Immature natural killer cell (primary cell): ENCODE measurements around the gene PTPN7. TPM values are rescaled to one million over a fixed set of nuclear protein-coding genes. Genes with fewer than 3 reads are reported as not detected.

Source experiments
- DNase-seq, 3 donors: peaks; one replicate each; pipeline ENCODE4 v3.0.0; 2022; ENCODE audit warnings: mixed read lengths in 1 of 3
- H3K27ac Mint-ChIP-seq, 6 donors: one replicate each; pipeline ENCODE4 v1.8.0; 2020; ENCODE audit warnings: mixed read lengths in 6 of 6, mild to moderate bottlenecking in 5 of 6, inconsistent platforms in 4 of 6, moderate library complexity in 3 of 6
- H3K27me3 Mint-ChIP-seq, 3 donors: one replicate each; pipeline ENCODE4 v1.8.0; 2020 to 2021; ENCODE audit warnings: low read depth in 3 of 3, mild to moderate bottlenecking in 3 of 3, mixed read lengths in 3 of 3, moderate library complexity in 3 of 3, inconsistent platforms in 1 of 3
- H3K36me3 Mint-ChIP-seq, 3 donors: one replicate each; pipeline ENCODE4 v1.8.0; 2020; ENCODE audit warnings: mixed read lengths in 3 of 3, inconsistent platforms in 2 of 3, mild to moderate bottlenecking in 2 of 3
- H3K4me1 Mint-ChIP-seq, 2 donors: one replicate each; pipeline ENCODE4 v1.8.0; 2020; ENCODE audit warnings: inconsistent platforms in 2 of 2, mild to moderate bottlenecking in 2 of 2, mixed read lengths in 2 of 2, moderate library complexity in 1 of 2
- H3K4me3 Mint-ChIP-seq, 5 donors: one replicate each; pipeline ENCODE4 v1.8.0; 2020; ENCODE audit warnings: mild to moderate bottlenecking in 5 of 5, mixed read lengths in 5 of 5, inconsistent platforms in 3 of 5, moderate library complexity in 3 of 5
- H3K9me3 Mint-ChIP-seq, 6 donors: one replicate each; pipeline ENCODE4 v1.8.0; 2020; ENCODE audit warnings: mild to moderate bottlenecking in 6 of 6, mixed read lengths in 6 of 6, inconsistent platforms in 4 of 6, moderate library complexity in 3 of 6
- polyA plus RNA-seq, 3 donors: library from polyadenylated mRNA; unstranded; fragments of 300-500 nt; fragmentation: Illumina TruSeq; gene quantifications; one replicate each; pipeline ENCODE4 v1.2.3, GENCODE V29; 2021

Gene PTPN7
- 100 to 1,000 TPM in 1 of 3 donors, 10 to 100 TPM in 2; 55.4 to 126 (median 58.4) TPM for polyA plus RNA-seq

DNA sequence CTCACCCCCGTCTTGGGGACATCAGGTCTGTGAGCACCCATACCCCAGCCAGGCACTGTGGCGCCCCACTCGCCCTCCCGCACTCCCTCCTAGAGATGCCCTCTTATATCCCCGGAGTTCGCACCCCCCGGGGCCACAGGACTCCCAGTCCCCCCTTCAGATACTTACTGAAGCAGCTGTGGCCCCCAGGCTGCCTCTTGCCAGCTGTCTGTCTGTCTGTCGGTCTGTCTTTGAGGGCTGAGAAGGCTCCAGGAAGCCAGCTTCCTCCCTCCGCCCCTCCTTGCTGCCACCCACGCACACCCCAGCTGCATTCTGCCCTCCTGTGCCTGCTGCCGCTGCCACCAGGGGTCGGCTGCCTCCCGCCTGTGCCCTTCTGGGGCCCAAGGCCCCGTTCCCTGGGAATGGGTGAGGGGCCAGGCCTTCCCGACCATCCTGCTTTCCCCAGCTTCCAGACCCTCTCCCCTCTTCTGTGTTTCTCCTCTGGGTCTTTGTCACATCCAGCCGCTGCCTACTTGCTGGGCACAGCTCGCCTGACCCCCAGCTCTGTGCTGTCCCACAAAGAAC, at the start of gene PTPN7:
PTPN7 (minus strand) TSS at position 226 of the 564 bp plus-strand sequence. CDS start 1,200 bp downstream, outside the sequence.
- Mint-ChIP-seq H3K9me3 (peaks cover 0 to 1% (median 0%) of the 10 kb centered on the region in 6 donors), H3K27ac (peak within 1 kb of the TSS; percentile 93 to 100 (median 100)), H3K4me3 (peak within 1 kb of the TSS; percentile 96 to 98 (median 98)), H3K36me3 (peaks cover 6 to 11% (median 8%) of the 10 kb centered on the region in 3 donors), H3K4me1 (peaks cover 88% of the 10 kb centered on the region in 2 donors), H3K27me3 (peaks cover 7 to 18% (median 10%) of the 10 kb centered on the region in 3 donors)
- DNase-seq: peak; percentile 73 to 79 (median 79)

DNA sequence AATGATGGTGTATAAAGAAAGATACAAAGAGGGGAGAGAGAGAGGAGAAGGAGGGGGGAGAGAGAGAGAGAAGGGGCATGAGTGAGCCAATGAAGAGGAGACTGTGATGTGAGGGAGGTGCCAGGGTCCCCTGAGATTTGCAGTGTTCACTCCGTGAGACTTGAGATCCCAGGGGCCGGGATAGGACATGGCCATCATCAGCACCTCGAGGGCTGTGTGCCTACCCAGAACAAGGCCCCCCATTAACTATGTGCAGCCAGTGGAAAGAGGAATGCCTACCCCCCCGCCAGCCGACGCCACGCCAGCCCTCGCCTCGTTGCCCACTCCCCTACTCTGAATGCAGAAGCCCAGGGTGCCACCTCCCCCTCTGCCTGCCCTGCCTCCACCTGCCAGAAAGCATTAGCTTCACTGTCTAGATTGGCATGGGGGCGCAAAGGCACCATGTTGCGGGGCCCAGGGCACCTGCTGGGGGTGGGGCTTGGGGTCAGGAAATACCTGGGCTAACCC, 48.0 kb upstream of the PTPN7 start:
- DNase-seq: no peak

GRCh38 chr1:202207292-202207691, 46.9 kb upstream of the PTPN7 start:
- Mint-ChIP-seq H3K27ac (peak overlapping the region in 1 of 6 donors; percentile 7), H3K9me3 (no peaks in the 10 kb centered on the region), H3K36me3 (peaks cover 0 to 12% (median 3%) of the 10 kb centered on the region in 3 donors), H3K4me3 (no peak overlapping the region), H3K4me1 (peaks cover 0 to 23% of the 10 kb centered on the region in 2 donors), H3K27me3 (peaks cover 0 to 6% (median 2%) of the 10 kb centered on the region in 3 donors)
- DNase-seq: no peak

More for the DNA sequence above, 48.0 kb upstream of the PTPN7 start:
- Mint-ChIP-seq H3K27me3 (peaks cover 0 to 3% (median 2%) of the 10 kb centered on the region in 3 donors), H3K9me3 (no peaks in the 10 kb centered on the region), H3K4me1 (peaks cover 5 to 34% of the 10 kb centered on the region in 2 donors), H3K36me3 (peaks cover 0 to 12% (median 3%) of the 10 kb centered on the region in 3 donors), H3K27ac (no peak overlapping the region), H3K4me3 (no peak overlapping the region)

GRCh38 chr1:202205523-202206190, 45.3 kb upstream of the PTPN7 start:
- no peaks in the 10 kb centered on the region for H3K9me3 Mint-ChIP-seq
- H3K27ac Mint-ChIP-seq: no peak overlapping the region
- H3K4me1 Mint-ChIP-seq: peaks cover 0 to 16% of the 10 kb centered on the region in 2 donors

GRCh38 chr1:202204065-202204464, 43.7 kb upstream of the PTPN7 start:
- DNase-seq: no peak
- no peak overlapping the region for H3K4me3 Mint-ChIP-seq
- H3K9me3 Mint-ChIP-seq: no peaks in the 10 kb centered on the region
- H3K27ac Mint-ChIP-seq: no peak overlapping the region
- H3K4me1 Mint-ChIP-seq: peaks cover 0 to 9% of the 10 kb centered on the region in 2 donors
- no peaks in the 10 kb centered on the region for H3K36me3 Mint-ChIP-seq
- H3K27me3 Mint-ChIP-seq: peaks cover 2 to 14% (median 2%) of the 10 kb centered on the region in 3 donors

More at GRCh38 chr1:202205523-202206190, 45.3 kb upstream of the PTPN7 start:
- DNase-seq: no peak
- H3K27me3 Mint-ChIP-seq: peaks cover 2 to 14% (median 2%) of the 10 kb centered on the region in 3 donors
- H3K4me3 Mint-ChIP-seq: no peak overlapping the region
- H3K36me3 Mint-ChIP-seq: peaks cover 0 to 1% (median 0%) of the 10 kb centered on the region in 3 donors

DNA sequence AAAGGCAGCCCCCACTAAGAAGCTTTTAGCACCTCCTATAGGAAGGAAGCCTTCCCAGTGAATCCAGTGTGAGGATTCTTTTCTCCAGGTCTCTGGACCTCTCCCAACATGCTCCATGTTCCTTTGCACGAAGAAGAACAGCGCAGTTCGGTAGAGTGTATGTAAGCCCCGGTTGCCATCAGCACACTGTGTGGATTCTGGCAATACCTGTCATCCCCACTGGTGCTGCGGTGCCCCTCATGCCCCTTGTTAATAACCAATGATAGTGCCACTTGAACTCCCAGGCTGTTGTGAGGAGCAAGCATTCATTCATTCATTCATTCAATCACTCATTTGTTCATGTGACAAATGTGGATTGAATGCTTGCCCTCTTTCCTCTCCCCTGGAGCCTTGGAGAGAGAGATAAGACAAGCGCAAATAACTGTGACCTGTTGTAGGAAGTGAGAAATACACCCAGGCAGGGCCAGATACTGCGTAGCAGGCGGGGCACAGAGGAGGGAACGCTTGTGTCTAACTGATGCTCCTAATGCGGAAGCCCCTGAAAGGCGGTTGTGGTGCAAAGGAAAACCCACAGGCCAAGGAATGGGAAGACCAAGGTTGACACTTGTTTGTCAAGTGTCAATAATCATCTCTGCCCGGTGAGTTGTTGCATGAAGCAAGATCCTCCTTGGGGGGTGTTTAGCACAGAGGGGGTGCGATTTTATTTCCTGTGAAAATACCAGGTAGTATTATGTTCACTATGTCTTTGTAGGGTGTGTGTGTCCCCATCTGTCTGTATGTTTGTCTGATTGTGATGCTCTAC, 43.0 kb upstream of the PTPN7 start:
- Mint-ChIP-seq H3K27ac (no peak overlapping the region), H3K4me1 (peaks cover 0 to 14% of the 10 kb centered on the region in 2 donors), H3K27me3 (peaks cover 2 to 14% (median 3%) of the 10 kb centered on the region in 3 donors), H3K4me3 (no peak overlapping the region), H3K9me3 (no peaks in the 10 kb centered on the region), H3K36me3 (no peaks in the 10 kb centered on the region)
- peak; percentile 57 to 66 (median 62) for DNase-seq

DNA sequence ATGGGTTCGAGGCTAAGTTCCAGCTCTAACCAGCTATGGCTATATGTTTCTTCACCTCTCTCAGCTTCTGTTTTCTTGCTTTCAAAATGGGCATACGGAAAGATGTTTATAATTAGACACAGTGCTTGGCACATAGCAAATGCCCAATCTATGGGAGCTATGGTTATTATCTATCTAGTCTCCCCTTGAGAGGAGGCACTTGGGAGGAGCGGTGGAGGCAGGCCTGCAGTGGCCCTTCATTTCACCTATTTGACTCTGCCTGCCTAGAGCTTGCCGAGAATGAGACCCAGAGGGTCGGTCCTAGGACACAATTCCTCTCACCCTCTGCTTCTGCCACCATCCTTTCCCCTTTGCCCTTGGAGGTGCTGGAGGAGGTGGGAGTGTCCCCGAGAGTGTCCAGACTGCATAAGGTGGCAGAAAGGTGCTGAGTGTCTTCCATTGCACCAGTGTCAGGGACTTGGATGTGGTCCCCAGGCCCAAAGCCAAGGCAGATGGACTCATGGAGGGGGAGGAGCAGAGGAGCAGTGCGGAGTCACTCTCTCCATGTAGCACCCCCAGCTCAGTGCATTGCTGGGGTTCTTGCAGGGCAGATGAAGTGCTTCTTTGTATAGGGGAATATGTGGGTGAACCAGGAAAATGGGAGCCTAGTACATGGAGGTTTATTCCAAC, 42.2 kb upstream of the PTPN7 start:
- Mint-ChIP-seq H3K27me3 (peaks cover 4 to 19% (median 9%) of the 10 kb centered on the region in 3 donors), H3K27ac (peak overlapping the region in 4 of 6 donors; percentile 90 to 100 (median 96)), H3K4me3 (peak overlapping the region in 3 of 5 donors; percentile 75 to 90 (median 76)), H3K9me3 (no peaks in the 10 kb centered on the region), H3K36me3 (no peaks in the 10 kb centered on the region), H3K4me1 (peaks cover 0 to 18% of the 10 kb centered on the region in 2 donors)
- no peak for DNase-seq

DNA sequence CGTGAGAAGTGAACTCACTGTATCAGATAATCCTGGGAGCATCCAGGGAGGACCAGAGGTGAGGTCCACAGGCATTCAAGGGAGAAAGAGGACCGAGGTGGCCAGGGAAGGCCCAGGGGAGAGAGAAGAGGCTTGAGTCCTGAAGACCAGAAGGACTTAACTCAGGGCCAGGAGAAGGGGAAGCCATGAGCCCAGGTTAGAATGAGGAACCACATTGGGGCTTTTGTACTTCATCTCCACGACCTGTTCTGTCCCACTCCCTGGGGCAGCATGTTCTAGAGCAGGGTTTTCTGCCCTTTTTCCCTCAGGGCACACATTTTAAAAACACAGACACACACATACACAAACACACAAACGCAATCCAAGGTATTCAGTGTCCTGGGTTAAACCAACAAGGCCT, 41.6 kb upstream of the PTPN7 start:
- H3K4me3 Mint-ChIP-seq: peak overlapping the region; percentile 64 to 90 (median 75)
- H3K9me3 Mint-ChIP-seq: peaks cover 0 to 1% (median 0%) of the 10 kb centered on the region in 6 donors
- peaks cover 0 to 23% of the 10 kb centered on the region in 2 donors for H3K4me1 Mint-ChIP-seq
- peak overlapping the region in 4 of 6 donors; percentile 90 to 100 (median 96) for H3K27ac Mint-ChIP-seq
- H3K27me3 Mint-ChIP-seq: peaks cover 4 to 25% (median 13%) of the 10 kb centered on the region in 3 donors
- DNase-seq: no peak
- H3K36me3 Mint-ChIP-seq: peaks cover 0 to 5% (median 0%) of the 10 kb centered on the region in 3 donors

- H3K9me3 Mint-ChIP-seq: peaks cover 0 to 1% (median 0%) of the 10 kb centered on the region in 6 donors
- H3K27ac Mint-ChIP-seq: peak overlapping the region in 4 of 6 donors; percentile 90 to 100 (median 96)
- peak; percentile 63 to 73 (median 69) for DNase-seq
- H3K27me3 Mint-ChIP-seq: peaks cover 4 to 25% (median 17%) of the 10 kb centered on the region in 3 donors
- peak overlapping the region; percentile 64 to 90 (median 75) for H3K4me3 Mint-ChIP-seq
- peaks cover 0 to 5% (median 0%) of the 10 kb centered on the region in 3 donors for H3K36me3 Mint-ChIP-seq
- peaks cover 0 to 30% of the 10 kb centered on the region in 2 donors for H3K4me1 Mint-ChIP-seq
Observed at GRCh38 chr1:202201266-202201665, 40.9 kb upstream of the PTPN7 start.

DNA sequence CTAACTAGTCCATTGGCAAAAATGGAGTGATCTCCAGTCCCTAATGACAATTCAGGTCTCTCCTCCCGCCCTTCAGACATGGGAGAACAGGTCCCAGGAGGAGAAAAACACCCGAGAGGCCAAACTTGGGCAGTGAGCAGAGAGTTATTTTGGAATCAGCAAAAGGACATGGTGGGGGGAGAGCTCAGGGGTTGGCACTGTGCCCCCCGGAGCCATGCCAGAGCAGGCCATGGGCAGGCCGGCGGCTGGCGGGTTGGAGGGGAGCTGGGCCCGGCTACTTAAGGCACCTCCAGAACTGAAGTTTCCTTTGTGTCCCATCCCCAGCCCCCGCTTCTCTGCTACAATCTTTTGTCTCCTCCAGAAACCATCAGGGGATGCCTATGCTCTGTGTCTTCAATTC, 40.3 kb upstream of the PTPN7 start:
- H3K36me3 Mint-ChIP-seq: peaks cover 0 to 5% (median 0%) of the 10 kb centered on the region in 3 donors
- peaks cover 0 to 36% of the 10 kb centered on the region in 2 donors for H3K4me1 Mint-ChIP-seq
- DNase-seq: no peak
- H3K27ac Mint-ChIP-seq: peak overlapping the region in 4 of 6 donors; percentile 96 to 100 (median 97)
- H3K4me3 Mint-ChIP-seq: peak overlapping the region; percentile 64 to 90 (median 75)
- peaks cover 6 to 25% (median 17%) of the 10 kb centered on the region in 3 donors for H3K27me3 Mint-ChIP-seq
- H3K9me3 Mint-ChIP-seq: peaks cover 0 to 1% (median 0%) of the 10 kb centered on the region in 6 donors

- Mint-ChIP-seq H3K27ac (peak overlapping the region in 4 of 6 donors; percentile 91 to 97 (median 96)), H3K4me3 (peak overlapping the region in 4 of 5 donors; percentile 12 to 75 (median 64)), H3K36me3 (peaks cover 0 to 5% (median 2%) of the 10 kb centered on the region in 3 donors), H3K27me3 (peaks cover 6 to 27% (median 17%) of the 10 kb centered on the region in 3 donors), H3K4me1 (peaks cover 0 to 42% of the 10 kb centered on the region in 2 donors), H3K9me3 (peaks cover 0 to 1% (median 0%) of the 10 kb centered on the region in 6 donors)
- DNase-seq: no peak
Observed at GRCh38 chr1:202200112-202200548, 39.7 kb upstream of the PTPN7 start.

DNA sequence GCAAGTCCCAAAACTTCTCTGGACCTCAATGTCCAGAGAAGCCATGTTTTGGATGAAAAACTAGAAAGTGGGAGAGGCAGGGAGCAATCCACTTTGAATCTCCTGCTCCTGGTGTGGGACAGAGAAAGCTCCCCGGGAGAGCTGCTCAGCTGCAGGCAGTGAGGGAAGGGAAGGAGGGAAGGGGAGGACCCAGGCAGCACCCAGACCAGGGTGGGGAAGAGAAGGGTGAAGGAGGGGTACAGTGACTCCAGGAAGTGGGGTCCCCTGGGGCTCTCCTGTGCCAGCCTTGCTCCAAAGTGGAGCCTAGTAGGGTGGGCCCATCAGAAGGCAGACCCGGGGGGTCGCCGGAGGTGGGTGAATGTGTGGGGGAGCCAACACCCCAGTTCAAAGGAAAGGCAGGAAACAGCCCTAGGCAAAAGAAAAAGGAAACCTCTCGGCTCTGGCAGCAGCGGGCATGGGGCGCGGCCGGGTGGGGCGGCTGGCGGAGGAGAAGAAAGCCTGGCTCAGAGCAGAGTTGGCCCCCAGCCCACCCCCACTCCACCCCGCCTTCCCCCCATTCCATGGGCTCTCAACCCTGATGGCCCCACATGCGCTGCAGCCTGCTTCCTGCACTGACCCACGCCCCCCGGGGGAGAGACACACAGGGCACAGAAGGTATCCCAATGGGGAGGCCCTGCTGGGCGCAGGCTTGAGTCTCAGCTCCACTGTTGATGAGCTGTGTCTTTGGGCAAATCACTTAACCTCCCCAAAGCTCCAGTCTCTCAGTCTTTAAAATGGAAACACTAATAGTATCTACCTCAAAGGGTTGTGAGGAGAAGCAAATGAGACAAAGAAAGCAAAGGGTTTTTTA, 38.9 kb upstream of the PTPN7 start:
- Mint-ChIP-seq H3K4me1 (peaks cover 0 to 49% of the 10 kb centered on the region in 2 donors), H3K27me3 (peaks cover 6 to 27% (median 17%) of the 10 kb centered on the region in 3 donors), H3K36me3 (peaks cover 0 to 5% (median 3%) of the 10 kb centered on the region in 3 donors), H3K4me3 (peak overlapping the region; percentile 50 to 76 (median 63)), H3K27ac (peak overlapping the region in 4 of 6 donors; percentile 96 to 97 (median 97)), H3K9me3 (peaks cover 0 to 1% (median 0%) of the 10 kb centered on the region in 6 donors)
- DNase-seq: peak in 1 of 3 donors; percentile 16
